ENCODE results near the gene INPP5A. TPM values are rescaled to one million over a fixed set of nuclear protein-coding genes. Genes with fewer than 3 reads are reported as not detected.

INPP5A gene
- total RNA-seq, 2 donors from 2014 or later: 9.2 to 14.5 TPM

- no peak for ATAC-seq
- Histone ChIP-seq H3K4me3 (no peak overlapping the region), H3K27me3 (no peaks in the 10 kb centered on the region), H3K4me1 (no peaks in the 10 kb centered on the region), H3K36me3 (replicated peaks in 1 of 2; ENCODE audit: insufficient read depth in 1 of 2, low read depth in 2 of 2) (no peaks in the 10 kb centered on the region), H3K9me3 (no peaks in the 10 kb centered on the region), H3K27ac (no peak overlapping the region)
- WGBS, 2 donors: 63 to 66% methylated on average over 8 of the region's 8 CpGs
- no peak for DNase-seq
- intact Hi-C loops (cut with DNase I): no loop called here
- TF ChIP-seq POLR2A (IDR thresholded peaks at IDR 0.05): no peak
- no peak for TF ChIP-seq CTCF (IDR thresholded peaks at IDR 0.05)
Observed at GRCh38 chr10:132829403-132829802, 291.8 kb downstream of the INPP5A start.

- ATAC-seq (no peak), DNase-seq (no peak)
- H3K27me3 ChIP-seq: peaks cover 0 to 4% of the 10 kb centered on the region in 2 donors
- no peak overlapping the region for H3K4me3 ChIP-seq
- no peaks in the 10 kb centered on the region for H3K36me3 ChIP-seq (replicated peaks in 1 of 2; ENCODE audit: insufficient read depth in 1 of 2, low read depth in 2 of 2)
- no peak overlapping the region for H3K27ac ChIP-seq
- WGBS, 2 donors: 39 to 49% methylated on average over 26 to 30 of the region's 30 CpGs
- H3K4me1 ChIP-seq: peaks cover 12% of the 10 kb centered on the region
- no peaks in the 10 kb centered on the region for H3K9me3 ChIP-seq
- TF ChIP-seq POLR2A (IDR thresholded peaks at IDR 0.05) (no peak), CTCF (IDR thresholded peaks at IDR 0.05) (no peak)
- intact Hi-C loops (cut with DNase I): no loop called here
Observed at GRCh38 chr10:132832186-132832969, 294.8 kb downstream of the INPP5A start.

Other genes with a start within 250 kb of the INPP5A start
- gene STK32C, start 229.8 kb upstream of the INPP5A start, total RNA-seq: 1 to 10 TPM in 1 of 2 donors, under 1 TPM in 1; 0.78 to 4.0 TPM
- 10 to 100 TPM in 1 of 2 donors, 1 to 10 TPM in 1; 6.5 to 24.7 TPM for gene LRRC27, start 205.6 kb upstream of the INPP5A start, total RNA-seq
- 10 to 100 TPM; 31.9 to 46.5 TPM for gene PWWP2B, start 140.6 kb upstream of the INPP5A start, total RNA-seq
- gene NKX6-2, start 248.4 kb downstream of the INPP5A start, total RNA-seq: 1 to 10 TPM in 1 of 2 donors, not detected in 1; 2.1 TPM